GDM1 (cell line): Measurements from ENCODE around the gene PFN1.
"Not testable (repeated sequence)": the region's sequence is repeated elsewhere in the genome, so short reads cannot be mapped to it uniquely, and the experiment has no call there.

Experiments
- DNase-seq: peaks from one replicate; lab custom pipeline; 2025; lab: John Stamatoyannopoulos, UW

PFN1 gene

GRCh38 chr17:4945176-4945943 is 3.0 kb downstream of the PFN1 start:
- peak; percentile 52 for DNase-seq

GRCh38 chr17:4944554-4945175 is 3.7 kb downstream of the PFN1 start:
- DNase-seq, result no peak

- DNase-seq, result peak; percentile 68
Observed at GRCh38 chr17:4944163-4944553, 4.2 kb downstream of the PFN1 start.

GRCh38 chr17:4942760-4943508 is 5.4 kb downstream of the PFN1 start:
- DNase-seq, result no peak

- DNase-seq, result no peak
Observed at GRCh38 chr17:4941319-4941610, 7.1 kb downstream of the PFN1 start.

- peak; percentile 14 for DNase-seq
Observed at GRCh38 chr17:4940555-4941318, 7.6 kb downstream of the PFN1 start.

- peak; percentile 99 for DNase-seq
Observed at GRCh38 chr17:4939796-4940554, 8.4 kb downstream of the PFN1 start, which contains the start of the genes RNF167 and SLC25A11. RNF167 (plus strand) TSS chr17:4940268; CDS start chr17:4940910, 642 bp downstream. SLC25A11 (minus strand) TSS chr17:4940046; CDS start chr17:4939910, 136 bp downstream.

GRCh38 chr17:4939546-4939795 is 8.9 kb downstream of the PFN1 start:
- no peak for DNase-seq

- no peak for DNase-seq
Observed at GRCh38 chr17:4938688-4939545, 9.4 kb downstream of the PFN1 start.

- no peak for DNase-seq
Observed at GRCh38 chr17:4938069-4938491, 10.2 kb downstream of the PFN1 start.

- no peak for DNase-seq
Observed at GRCh38 chr17:4937553-4937952, 10.8 kb downstream of the PFN1 start.

- DNase-seq, result no peak
Observed at GRCh38 chr17:4936436-4936835, 11.9 kb downstream of the PFN1 start.

GRCh38 chr17:4935650-4936049 is 12.7 kb downstream of the PFN1 start:
- no peak for DNase-seq

- peak; percentile 82 for DNase-seq
Observed at GRCh38 chr17:4934173-4934979, 14.0 kb downstream of the PFN1 start.

GRCh38 chr17:4933646-4934045 is 14.7 kb downstream of the PFN1 start:
- DNase-seq, result no peak

- no peak for DNase-seq
Observed at GRCh38 chr17:4932756-4933155, 15.6 kb downstream of the PFN1 start.

- no peak for DNase-seq
Observed at GRCh38 chr17:4931963-4932362, 16.4 kb downstream of the PFN1 start, which contains the start of gene GP1BA. GP1BA (plus strand) TSS chr17:4932277; CDS start chr17:4932605, 328 bp downstream.

- no peak for DNase-seq
Observed at GRCh38 chr17:4928881-4929280, 19.4 kb downstream of the PFN1 start.

- DNase-seq, result not testable (repeated sequence)
Observed at GRCh38 chr17:4926577-4927335, 21.6 kb downstream of the PFN1 start.
